Skeletal muscle tissue (tissue), 4 donors: Measurements from ENCODE around the gene BANF2. TPM values are rescaled to one million over a fixed set of nuclear protein-coding genes. Genes with fewer than 3 reads are reported as not detected.

Experiments used
- H3K27ac ChIP-seq: one replicate; pipeline ENCODE4 v1.7.0; 2013; ENCODE audit warnings: mild to moderate bottlenecking, low read depth, low read length, inconsistent platforms
- H3K27me3 ChIP-seq, 3 donors: one replicate each; pipeline ENCODE4 v1.7.0; 2013; ENCODE audit warnings: low read length in 3 of 3; ENCODE audit not compliant: control insufficient read depth in 3 of 3, insufficient read depth in 3 of 3
- H3K36me3 ChIP-seq, 3 donors: one replicate each; pipeline ENCODE4 v1.7.0; 2013; ENCODE audit warnings: low read length in 3 of 3; ENCODE audit not compliant: control insufficient read depth in 3 of 3, insufficient read depth in 3 of 3
- H3K4me1 ChIP-seq, 3 donors: one replicate each; pipeline ENCODE4 v1.7.0; 2013; ENCODE audit warnings: low read length in 3 of 3, mild to moderate bottlenecking in 3 of 3; ENCODE audit not compliant: control insufficient read depth in 3 of 3, insufficient read depth in 3 of 3
- H3K4me3 ChIP-seq, 3 donors: one replicate each; pipeline ENCODE4 v1.7.0; 2013; ENCODE audit warnings: low read length in 3 of 3
- H3K9ac ChIP-seq, 3 donors: one replicate each; pipeline ENCODE4 v1.7.0; 2013; ENCODE audit warnings: low read length in 3 of 3, mild to moderate bottlenecking in 3 of 3, moderate library complexity in 2 of 3, low read depth in 1 of 3
- H3K9me3 ChIP-seq, 3 donors: one replicate each; pipeline ENCODE4 v1.7.0; 2013; ENCODE audit warnings: low read length in 3 of 3; ENCODE audit not compliant: control insufficient read depth in 3 of 3
- total RNA-seq: library from RNA; depleted of rRNA; stranded (reverse); fragments of >200 nt; gene quantifications from one replicate; pipeline ENCODE4 v1.2.3, GENCODE V29; 2014
- donor health status: Osteomylitis.

Gene BANF2
- total RNA-seq, 1 donor from 2014 or later = not detected

DNA sequence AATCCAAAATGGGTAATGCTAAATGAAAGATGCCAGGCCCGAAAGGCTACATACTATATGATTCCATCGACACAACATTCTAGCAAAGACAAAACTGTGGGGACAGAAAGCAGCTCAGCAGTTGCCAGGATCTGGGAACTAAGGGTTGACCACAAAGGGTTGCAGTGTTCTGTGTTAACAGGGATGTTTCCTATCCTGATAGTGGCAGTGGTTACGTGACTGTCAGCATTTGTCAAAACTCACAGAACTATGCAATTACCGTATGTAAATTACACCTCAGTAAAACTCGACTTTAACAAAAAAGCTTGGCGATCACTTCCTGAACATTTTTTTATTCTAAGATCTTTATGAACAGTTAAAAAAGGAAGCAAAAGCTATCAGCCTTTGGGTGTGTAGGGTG lies 83.9 kb downstream of the BANF2 start:
- H3K4me1 ChIP-seq = peaks cover 0 to 9% (median 0%) of the 10 kb centered on the region in 3 donors
- no peak overlapping the region for H3K9ac ChIP-seq
- H3K27me3 ChIP-seq = no peaks in the 10 kb centered on the region

GRCh38 chr20:17785007-17785406 lies 85.2 kb downstream of the BANF2 start:
- Histone ChIP-seq H3K4me3 (no peak overlapping the region), H3K36me3 (no peaks in the 10 kb centered on the region)

More for the DNA sequence above, 83.9 kb downstream of the BANF2 start:
- H3K4me3 ChIP-seq = no peak overlapping the region
- H3K27ac ChIP-seq = no peak overlapping the region
- H3K36me3 ChIP-seq = no peaks in the 10 kb centered on the region
- no peaks in the 10 kb centered on the region for H3K9me3 ChIP-seq

More at GRCh38 chr20:17785007-17785406, 85.2 kb downstream of the BANF2 start:
- no peaks in the 10 kb centered on the region for H3K27me3 ChIP-seq
- peaks cover 0 to 9% (median 0%) of the 10 kb centered on the region in 3 donors for H3K4me1 ChIP-seq
- H3K9me3 ChIP-seq = no peaks in the 10 kb centered on the region
- no peak overlapping the region for H3K9ac ChIP-seq
- no peak overlapping the region for H3K27ac ChIP-seq

Other genes with a start within 250 kb of the BANF2 start
- 1.0 TPM for gene BFSP1, start 168.6 kb upstream of the BANF2 start, total RNA-seq
- 104 TPM for gene DSTN, start 129.9 kb upstream of the BANF2 start, total RNA-seq
- gene RRBP1, start 17.7 kb upstream of the BANF2 start, total RNA-seq = 76.2 TPM